Activated naive CD4-positive, alpha-beta T cell treated with anti-CD3 and anti-CD28 coated beads, Interleukin-2, amount 50 U/mL, for 24 hours (primary cell): ENCODE results near the gene CORO2A.

Source experiments
- H3K27ac Mint-ChIP-seq: one replicate; pipeline ENCODE4 v1.8.0; 2021; ENCODE audit warnings: mild to moderate bottlenecking, mixed read lengths
- H3K27me3 Mint-ChIP-seq: one replicate; pipeline ENCODE4 v1.8.0; 2021; ENCODE audit warnings: mixed read lengths
- H3K36me3 Mint-ChIP-seq: one replicate; pipeline ENCODE4 v1.8.0; 2021; ENCODE audit warnings: mixed read lengths
- H3K4me1 Mint-ChIP-seq: one replicate; pipeline ENCODE4 v1.8.0; 2021; ENCODE audit warnings: mixed read lengths
- H3K4me3 Mint-ChIP-seq: one replicate; pipeline ENCODE4 v1.8.0; 2021; ENCODE audit warnings: mild to moderate bottlenecking, mixed read lengths
- H3K9me3 Mint-ChIP-seq: one replicate; pipeline ENCODE4 v1.8.0; 2021; ENCODE audit warnings: mixed read lengths

CORO2A gene, protein sequence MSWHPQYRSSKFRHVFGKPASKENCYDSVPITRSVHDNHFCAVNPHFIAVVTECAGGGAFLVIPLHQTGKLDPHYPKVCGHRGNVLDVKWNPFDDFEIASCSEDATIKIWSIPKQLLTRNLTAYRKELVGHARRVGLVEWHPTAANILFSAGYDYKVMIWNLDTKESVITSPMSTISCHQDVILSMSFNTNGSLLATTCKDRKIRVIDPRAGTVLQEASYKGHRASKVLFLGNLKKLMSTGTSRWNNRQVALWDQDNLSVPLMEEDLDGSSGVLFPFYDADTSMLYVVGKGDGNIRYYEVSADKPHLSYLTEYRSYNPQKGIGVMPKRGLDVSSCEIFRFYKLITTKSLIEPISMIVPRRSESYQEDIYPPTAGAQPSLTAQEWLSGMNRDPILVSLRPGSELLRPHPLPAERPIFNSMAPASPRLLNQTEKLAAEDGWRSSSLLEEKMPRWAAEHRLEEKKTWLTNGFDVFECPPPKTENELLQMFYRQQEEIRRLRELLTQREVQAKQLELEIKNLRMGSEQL

DNA sequence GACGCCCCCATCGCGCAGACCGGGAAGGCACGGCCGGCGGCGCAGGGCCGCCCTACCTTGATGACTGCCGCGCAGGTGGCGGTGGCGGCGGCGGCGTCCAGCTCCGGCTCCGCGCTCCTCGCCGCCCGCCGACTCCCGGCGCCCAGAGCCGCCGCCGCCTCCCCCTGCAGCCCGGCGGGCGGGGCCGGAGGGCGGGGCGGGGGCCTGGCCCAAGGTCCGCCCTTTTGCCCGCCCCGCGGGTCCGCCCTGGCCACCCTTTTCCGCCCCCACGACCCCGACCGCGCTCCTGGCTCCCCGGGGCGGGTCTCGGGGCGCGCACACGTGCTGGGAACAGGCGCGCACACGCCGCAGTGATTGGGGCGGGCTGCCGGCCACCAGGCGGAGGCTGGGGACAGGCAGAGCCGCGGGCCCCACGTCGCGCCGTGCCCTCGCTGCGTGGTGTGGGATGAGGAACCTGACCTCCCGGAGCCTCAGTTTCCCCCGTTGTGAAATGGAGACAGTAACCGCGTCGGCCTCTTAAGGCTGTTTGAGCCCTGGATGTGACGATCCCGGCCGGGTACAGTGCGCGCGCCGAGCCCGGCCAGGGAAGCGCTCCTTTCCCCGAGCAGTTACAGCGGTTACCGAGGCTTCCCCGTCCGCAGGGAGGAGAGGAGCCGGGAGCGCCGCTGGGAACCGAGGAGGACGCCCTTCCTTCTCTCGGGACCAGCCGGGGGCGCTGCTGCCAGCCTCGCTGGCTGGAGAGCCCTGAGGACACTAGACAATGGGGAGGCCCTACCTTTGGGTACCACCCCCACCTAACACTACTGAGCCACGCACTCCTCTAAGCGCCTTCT is at the start of gene CORO2A:
Gene CORO2A (minus strand): TSS at position 135 of the 833 bp plus-strand sequence. CDS start 34,977 bp downstream, outside the sequence.
- peaks cover 46% of the 10 kb centered on the region for H3K4me1 Mint-ChIP-seq
- no peaks in the 10 kb centered on the region for H3K36me3 Mint-ChIP-seq
- H3K4me3 Mint-ChIP-seq = peak within 1 kb of the TSS; percentile 88
- peak within 1 kb of the TSS; percentile 83 for H3K27ac Mint-ChIP-seq
- no peaks in the 10 kb centered on the region for H3K9me3 Mint-ChIP-seq
- H3K27me3 Mint-ChIP-seq = no peaks in the 10 kb centered on the region

GRCh38 chr9:98241357-98242300 is 49.2 kb upstream of the CORO2A start:
- no peaks in the 10 kb centered on the region for H3K27me3 Mint-ChIP-seq
- H3K4me3 Mint-ChIP-seq = no peak overlapping the region
- H3K36me3 Mint-ChIP-seq = no peaks in the 10 kb centered on the region
- no peak overlapping the region for H3K27ac Mint-ChIP-seq
- no peaks in the 10 kb centered on the region for H3K4me1 Mint-ChIP-seq
- no peaks in the 10 kb centered on the region for H3K9me3 Mint-ChIP-seq

DNA sequence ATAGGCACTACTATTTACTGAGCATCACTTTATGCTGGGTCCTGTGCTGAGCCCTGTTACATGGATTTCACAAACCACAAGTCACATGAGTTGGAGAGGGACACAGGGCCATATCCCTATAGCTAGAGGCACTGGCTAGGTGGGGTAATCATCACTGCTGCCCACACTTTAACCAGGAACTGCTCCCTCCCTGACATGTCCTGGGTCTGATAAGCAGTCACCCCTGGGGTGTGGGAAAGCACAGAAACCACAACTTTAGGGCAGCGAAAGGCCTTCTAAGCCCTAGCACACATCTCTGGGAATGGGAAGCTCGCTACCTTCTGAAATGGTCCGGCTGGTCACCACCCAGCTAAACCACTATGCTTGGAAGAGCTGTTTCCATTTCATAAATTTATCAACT is 48.0 kb upstream of the CORO2A start:
- H3K4me1 Mint-ChIP-seq = no peaks in the 10 kb centered on the region
- H3K9me3 Mint-ChIP-seq = no peaks in the 10 kb centered on the region
- H3K4me3 Mint-ChIP-seq = no peak overlapping the region
- no peak overlapping the region for H3K27ac Mint-ChIP-seq
- no peaks in the 10 kb centered on the region for H3K36me3 Mint-ChIP-seq
- H3K27me3 Mint-ChIP-seq = no peaks in the 10 kb centered on the region

DNA sequence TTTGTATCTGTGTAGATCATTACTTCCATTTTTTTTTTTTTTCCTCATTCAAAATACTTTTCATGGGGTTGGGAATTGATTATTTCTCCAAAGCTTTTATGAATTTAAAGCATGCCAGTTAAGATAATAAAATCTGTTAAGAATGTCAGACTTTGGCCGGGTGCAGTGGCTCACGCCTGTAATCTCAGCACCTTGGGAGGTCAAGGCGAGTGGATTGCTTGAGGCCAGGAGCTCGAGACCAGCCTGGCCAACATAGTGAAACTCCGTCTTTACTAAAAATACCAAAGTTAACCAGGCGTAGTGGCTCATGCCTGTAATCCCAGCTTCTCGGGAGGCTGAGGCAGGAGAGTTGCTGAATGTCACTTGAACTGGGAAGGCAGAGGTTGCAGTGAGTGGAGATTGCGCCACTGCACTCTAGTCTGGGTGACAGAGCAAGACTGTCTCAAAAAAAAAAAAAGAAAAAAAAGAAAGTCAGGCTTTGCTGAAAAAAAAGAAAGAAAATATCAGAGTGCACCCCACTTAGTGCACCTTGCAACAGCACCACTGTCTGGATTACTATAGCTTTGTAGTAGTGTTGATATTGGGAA is 44.6 kb upstream of the CORO2A start:
- Mint-ChIP-seq H3K4me3 (no peak overlapping the region), H3K9me3 (no peaks in the 10 kb centered on the region), H3K4me1 (no peaks in the 10 kb centered on the region), H3K36me3 (peaks cover 3% of the 10 kb centered on the region), H3K27me3 (no peaks in the 10 kb centered on the region), H3K27ac (no peak overlapping the region)

DNA sequence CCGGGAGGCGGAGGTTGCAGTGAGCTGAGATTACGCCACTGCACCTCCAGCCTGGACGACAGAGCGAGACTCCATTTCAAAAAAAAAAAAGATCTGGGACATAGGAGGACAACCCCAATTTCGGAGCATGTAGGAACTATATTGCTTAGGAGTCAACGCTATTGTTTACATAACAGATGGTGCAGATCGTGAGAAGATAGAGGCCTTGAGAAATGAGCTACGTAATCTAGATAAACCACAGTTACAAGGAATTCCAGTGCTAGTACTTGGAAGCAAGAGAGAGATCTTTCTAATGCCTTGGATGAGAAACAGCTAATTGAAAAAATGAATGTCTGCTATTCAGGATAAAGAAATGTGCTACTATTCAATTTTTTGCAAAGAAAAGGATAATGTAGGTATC is 42.7 kb upstream of the CORO2A start:
- Mint-ChIP-seq H3K9me3 (no peaks in the 10 kb centered on the region), H3K4me1 (no peaks in the 10 kb centered on the region), H3K4me3 (no peak overlapping the region), H3K27ac (no peak overlapping the region), H3K27me3 (no peaks in the 10 kb centered on the region), H3K36me3 (peaks cover 7% of the 10 kb centered on the region)

DNA sequence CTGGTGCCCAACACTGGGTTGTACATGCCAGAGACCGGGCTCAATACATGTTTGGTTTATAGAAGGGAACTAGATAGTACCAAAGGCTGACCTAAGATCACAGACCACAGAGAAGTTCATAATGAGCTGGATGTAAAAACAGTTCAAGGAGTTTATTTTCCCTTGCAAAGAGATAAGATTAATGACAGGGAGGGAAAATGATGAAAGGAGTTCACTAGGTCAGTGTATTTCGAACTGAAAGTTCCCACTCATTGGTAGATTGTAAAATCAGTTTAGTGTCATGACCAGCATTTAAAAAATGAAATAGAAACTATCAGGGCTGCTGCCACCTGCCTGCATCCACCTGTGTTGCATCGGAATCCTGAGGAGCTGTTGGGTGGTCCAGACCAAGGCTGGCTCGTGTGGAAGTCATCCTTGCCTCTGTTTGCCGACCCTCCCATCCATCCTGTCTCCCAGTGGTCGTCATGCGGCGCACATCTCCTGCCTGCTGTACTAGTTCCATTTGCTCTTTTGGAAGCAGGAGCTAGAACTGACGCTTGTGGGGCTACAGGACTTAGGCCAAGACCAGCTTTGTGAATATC is 41.9 kb upstream of the CORO2A start:
- peaks cover 7% of the 10 kb centered on the region for H3K36me3 Mint-ChIP-seq
- H3K27ac Mint-ChIP-seq = no peak overlapping the region
- H3K4me1 Mint-ChIP-seq = no peaks in the 10 kb centered on the region
- H3K4me3 Mint-ChIP-seq = no peak overlapping the region
- H3K9me3 Mint-ChIP-seq = no peaks in the 10 kb centered on the region
- no peaks in the 10 kb centered on the region for H3K27me3 Mint-ChIP-seq

DNA sequence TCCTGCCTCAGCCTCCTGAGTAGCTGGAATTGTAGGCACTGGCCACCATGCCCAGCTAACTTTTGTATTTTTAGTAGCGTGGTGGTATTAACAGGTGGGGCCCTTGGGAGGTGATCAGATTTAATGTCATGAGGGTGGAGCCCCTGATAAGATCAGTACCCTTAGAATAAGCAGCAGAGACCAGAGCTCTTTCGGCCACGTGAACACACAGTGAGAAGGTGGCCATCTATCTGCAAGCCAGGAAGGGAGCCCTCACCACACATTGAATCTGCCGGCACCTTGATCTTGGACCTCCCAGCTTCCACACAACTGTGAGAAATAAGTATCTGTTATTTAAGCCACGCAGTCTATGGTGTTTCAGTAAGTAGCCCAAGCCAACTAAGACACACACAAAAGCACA is 40.5 kb upstream of the CORO2A start:
- H3K27me3 Mint-ChIP-seq = no peaks in the 10 kb centered on the region
- H3K9me3 Mint-ChIP-seq = no peaks in the 10 kb centered on the region
- peaks cover 7% of the 10 kb centered on the region for H3K36me3 Mint-ChIP-seq
- H3K4me3 Mint-ChIP-seq = no peak overlapping the region
- H3K4me1 Mint-ChIP-seq = no peaks in the 10 kb centered on the region
- H3K27ac Mint-ChIP-seq = no peak overlapping the region

- Mint-ChIP-seq H3K9me3 (no peaks in the 10 kb centered on the region), H3K4me3 (no peak overlapping the region), H3K36me3 (peaks cover 7% of the 10 kb centered on the region), H3K27ac (no peak overlapping the region), H3K27me3 (no peaks in the 10 kb centered on the region), H3K4me1 (no peaks in the 10 kb centered on the region)
These were observed 39.5 kb upstream of the CORO2A start for GRCh38 chr9:98231770-98232478.

DNA sequence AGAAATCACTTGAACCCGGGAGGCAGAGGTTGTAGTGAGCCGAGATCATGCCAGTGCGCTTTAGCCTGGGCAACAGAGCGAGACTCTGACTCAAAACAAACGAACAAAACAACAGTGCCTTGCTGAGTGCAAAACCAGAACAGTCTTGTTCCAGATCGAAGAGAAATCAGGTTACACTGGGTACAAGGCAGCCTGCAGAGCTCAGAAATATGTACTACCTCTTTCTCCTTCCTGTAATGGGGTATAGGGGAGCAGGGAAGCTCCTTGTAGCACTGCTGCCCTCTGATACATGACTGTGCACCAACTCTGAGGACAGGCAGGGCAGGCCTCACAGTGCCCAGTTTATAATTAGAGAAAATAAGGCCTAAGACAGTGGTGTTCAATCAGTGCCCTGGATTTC is 38.4 kb upstream of the CORO2A start:
- Mint-ChIP-seq H3K36me3 (peaks cover 11% of the 10 kb centered on the region), H3K9me3 (no peaks in the 10 kb centered on the region), H3K4me3 (no peak overlapping the region), H3K27me3 (no peaks in the 10 kb centered on the region), H3K4me1 (no peaks in the 10 kb centered on the region), H3K27ac (no peak overlapping the region)

DNA sequence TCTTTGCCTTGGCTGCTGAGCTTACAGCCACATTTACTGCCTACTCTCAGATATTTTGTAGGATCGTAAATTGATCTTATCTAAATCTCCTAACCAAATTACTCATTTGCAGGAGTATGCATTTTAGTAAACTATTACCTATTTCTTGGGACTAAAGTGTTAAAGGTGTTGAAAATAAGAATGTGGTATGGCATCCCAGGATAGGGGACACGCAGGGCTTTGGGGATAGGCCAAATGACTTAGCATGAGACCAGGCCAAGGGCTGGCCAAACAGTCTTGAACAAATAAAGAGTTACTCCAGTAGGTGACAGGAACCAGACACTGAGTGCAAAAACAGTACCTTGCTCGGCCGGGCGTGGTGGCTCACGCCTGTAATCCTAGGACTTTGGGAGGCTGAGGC is 37.9 kb upstream of the CORO2A start:
- no peaks in the 10 kb centered on the region for H3K9me3 Mint-ChIP-seq
- no peaks in the 10 kb centered on the region for H3K27me3 Mint-ChIP-seq
- H3K36me3 Mint-ChIP-seq = peaks cover 11% of the 10 kb centered on the region
- no peaks in the 10 kb centered on the region for H3K4me1 Mint-ChIP-seq
- H3K27ac Mint-ChIP-seq = no peak overlapping the region
- no peak overlapping the region for H3K4me3 Mint-ChIP-seq

DNA sequence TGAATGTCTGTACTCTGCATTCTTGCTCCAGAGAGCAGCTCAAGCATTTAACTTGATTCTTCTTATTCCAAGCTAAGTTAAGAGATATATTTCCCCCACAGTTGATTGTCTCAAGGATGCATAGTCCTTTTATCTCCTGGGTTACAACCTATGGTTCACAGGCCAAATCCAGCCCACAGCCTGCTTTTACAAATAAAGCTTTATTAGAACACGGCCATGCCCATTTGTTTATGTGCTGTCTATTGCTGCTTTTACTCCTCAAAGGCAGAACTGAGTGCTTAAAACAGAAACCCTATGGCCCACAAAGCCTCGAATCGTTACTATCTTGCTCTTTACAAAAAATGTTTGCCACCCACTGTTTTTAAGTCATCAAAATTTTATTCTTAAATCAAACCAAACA is 37.2 kb upstream of the CORO2A start:
- Mint-ChIP-seq H3K27ac (no peak overlapping the region), H3K4me3 (no peak overlapping the region), H3K9me3 (no peaks in the 10 kb centered on the region), H3K36me3 (peaks cover 9% of the 10 kb centered on the region), H3K27me3 (no peaks in the 10 kb centered on the region), H3K4me1 (no peaks in the 10 kb centered on the region)

DNA sequence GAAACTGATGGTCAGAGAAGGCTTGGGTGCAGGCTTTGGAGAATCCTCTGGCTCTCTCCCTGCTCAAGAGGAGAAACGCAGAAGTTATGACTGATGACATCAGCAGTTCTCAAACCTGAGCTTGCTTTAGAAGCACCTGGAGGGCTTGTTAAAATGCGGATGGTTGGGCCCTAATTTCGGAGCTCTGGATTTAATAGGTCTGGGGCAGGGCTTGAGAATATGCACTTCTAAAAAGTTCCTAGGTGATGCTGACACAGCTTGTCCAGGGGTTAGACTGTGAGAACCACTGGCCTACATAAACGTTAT is 36.6 kb upstream of the CORO2A start:
- Mint-ChIP-seq H3K4me1 (no peaks in the 10 kb centered on the region), H3K36me3 (peaks cover 9% of the 10 kb centered on the region), H3K9me3 (no peaks in the 10 kb centered on the region), H3K27me3 (no peaks in the 10 kb centered on the region), H3K4me3 (no peak overlapping the region), H3K27ac (no peak overlapping the region)

DNA sequence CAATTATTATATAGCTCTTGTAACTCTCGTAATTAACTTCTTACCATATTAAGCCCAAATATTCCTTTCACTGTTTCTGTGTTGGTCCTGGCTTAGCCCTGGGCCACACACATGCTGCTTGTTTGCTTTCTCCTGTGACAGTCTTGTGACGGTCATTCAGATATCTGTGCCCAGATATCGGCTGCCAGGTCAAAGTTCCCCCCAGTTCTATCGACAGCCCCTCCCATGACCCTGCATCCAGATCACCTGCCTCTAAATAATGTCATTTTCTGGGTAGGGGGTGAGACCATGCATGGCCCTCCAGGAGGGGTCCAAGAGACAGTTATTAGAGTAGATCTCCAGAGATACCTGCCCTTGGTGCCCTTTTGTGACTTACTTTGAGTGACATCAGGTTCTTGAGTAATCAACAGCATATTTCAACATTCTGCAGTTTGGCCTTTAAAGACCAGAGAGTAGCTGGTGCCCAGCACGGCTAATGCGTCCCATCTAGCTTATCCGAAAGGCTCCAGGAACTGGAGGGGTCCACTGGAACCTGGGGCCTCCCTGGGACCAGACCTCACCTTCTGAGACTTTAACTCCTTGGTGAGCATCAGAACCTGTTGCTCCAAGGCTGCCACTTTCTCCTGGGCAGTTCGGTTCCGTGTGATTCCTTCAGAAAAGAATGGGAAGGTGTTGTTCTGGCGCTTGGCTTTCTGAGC is 36.1 kb upstream of the CORO2A start:
- Mint-ChIP-seq H3K27me3 (no peaks in the 10 kb centered on the region), H3K27ac (no peak overlapping the region), H3K4me3 (no peak overlapping the region), H3K9me3 (no peaks in the 10 kb centered on the region), H3K4me1 (no peaks in the 10 kb centered on the region), H3K36me3 (peaks cover 8% of the 10 kb centered on the region)

- Mint-ChIP-seq H3K27ac (no peak overlapping the region), H3K4me1 (no peaks in the 10 kb centered on the region), H3K9me3 (no peaks in the 10 kb centered on the region), H3K4me3 (no peak overlapping the region), H3K27me3 (no peaks in the 10 kb centered on the region), H3K36me3 (peaks cover 11% of the 10 kb centered on the region)
These were observed 35.4 kb upstream of the CORO2A start for GRCh38 chr9:98227883-98228282.
